AG09309 (cell line): ENCODE data around the gene ARAP3.

Experiments
- DNase-seq: peaks from one replicate; pipeline ENCODE4 v3.0.0-alpha.2; 2010; ENCODE audit warnings: low read depth
- H3K4me3 ChIP-seq: 2 replicates; pipeline ENCODE4 v1.5.1; 2011; ENCODE audit warnings: mild to moderate bottlenecking, low read depth, low read length, moderate library complexity; ENCODE audit not compliant: control insufficient read depth
- TF ChIP-seq, protein P1 (sequence below): IDR thresholded peaks from 2 replicates; pipeline ENCODE4 v1.5.1; 2011; ENCODE audit warnings: mild to moderate bottlenecking, low read depth, low read length, inconsistent platforms; ENCODE audit not compliant: insufficient read depth, control insufficient read depth; ENCODE audit errors: missing control alignments

The ARAP3 gene

DNA sequence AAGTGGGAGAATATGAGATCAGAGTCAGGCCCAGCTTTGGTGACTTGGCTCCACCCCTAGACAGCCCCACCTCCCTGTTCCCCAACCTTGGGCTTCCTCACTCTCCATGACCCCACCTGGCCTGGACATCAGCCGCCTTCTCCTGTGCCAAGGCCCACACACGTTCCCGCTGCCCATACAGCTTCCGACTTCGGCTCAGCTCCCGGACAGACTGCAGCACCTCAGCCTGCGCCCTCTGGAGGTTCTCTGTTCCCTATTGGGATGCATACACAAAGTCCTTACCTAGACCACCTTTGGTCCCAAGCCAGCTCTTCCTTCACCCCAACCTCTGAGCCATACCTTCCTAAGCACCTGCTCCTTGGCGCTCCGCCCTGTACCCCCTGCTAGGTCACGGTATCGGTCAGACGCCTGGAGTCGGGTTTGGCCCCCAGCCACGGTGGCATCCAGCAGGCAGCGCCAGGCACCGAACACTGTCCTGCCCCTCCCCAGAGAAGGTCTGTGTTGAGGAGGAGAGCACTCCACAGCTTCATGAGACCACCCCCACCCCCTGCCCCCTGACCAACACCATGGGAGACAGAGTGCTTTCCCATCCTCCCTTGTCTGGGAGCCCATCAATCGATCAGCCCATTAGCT is 32.9 kb downstream of the ARAP3 start:
- no peak overlapping the region for H3K4me3 ChIP-seq
- no peak for DNase-seq
- TF ChIP-seq, protein P1, sequence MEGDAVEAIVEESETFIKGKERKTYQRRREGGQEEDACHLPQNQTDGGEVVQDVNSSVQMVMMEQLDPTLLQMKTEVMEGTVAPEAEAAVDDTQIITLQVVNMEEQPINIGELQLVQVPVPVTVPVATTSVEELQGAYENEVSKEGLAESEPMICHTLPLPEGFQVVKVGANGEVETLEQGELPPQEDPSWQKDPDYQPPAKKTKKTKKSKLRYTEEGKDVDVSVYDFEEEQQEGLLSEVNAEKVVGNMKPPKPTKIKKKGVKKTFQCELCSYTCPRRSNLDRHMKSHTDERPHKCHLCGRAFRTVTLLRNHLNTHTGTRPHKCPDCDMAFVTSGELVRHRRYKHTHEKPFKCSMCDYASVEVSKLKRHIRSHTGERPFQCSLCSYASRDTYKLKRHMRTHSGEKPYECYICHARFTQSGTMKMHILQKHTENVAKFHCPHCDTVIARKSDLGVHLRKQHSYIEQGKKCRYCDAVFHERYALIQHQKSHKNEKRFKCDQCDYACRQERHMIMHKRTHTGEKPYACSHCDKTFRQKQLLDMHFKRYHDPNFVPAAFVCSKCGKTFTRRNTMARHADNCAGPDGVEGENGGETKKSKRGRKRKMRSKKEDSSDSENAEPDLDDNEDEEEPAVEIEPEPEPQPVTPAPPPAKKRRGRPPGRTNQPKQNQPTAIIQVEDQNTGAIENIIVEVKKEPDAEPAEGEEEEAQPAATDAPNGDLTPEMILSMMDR, result no peak

DNA sequence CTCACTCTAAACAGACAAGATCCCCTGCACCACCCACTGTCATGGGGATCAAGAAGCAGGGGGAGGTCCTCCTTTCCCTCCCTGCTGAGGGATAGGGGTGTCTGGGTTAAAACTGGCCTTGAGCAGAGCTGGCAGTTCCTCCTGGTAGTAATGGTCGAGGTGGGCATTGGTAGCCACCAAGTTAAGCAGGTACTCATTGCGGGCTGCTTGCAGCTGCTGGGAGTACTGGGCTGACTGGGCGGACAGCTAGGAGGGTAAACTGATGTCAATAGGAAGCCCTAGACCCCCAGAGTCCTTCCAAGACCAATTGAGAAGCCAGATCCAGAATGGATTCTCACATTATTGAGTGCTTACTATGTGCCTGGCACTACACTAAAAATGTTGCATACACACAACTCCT is 34.2 kb downstream of the ARAP3 start:
- no peak overlapping the region for H3K4me3 ChIP-seq
- no peak for DNase-seq
- TF ChIP-seq, protein P1, result no peak

DNA sequence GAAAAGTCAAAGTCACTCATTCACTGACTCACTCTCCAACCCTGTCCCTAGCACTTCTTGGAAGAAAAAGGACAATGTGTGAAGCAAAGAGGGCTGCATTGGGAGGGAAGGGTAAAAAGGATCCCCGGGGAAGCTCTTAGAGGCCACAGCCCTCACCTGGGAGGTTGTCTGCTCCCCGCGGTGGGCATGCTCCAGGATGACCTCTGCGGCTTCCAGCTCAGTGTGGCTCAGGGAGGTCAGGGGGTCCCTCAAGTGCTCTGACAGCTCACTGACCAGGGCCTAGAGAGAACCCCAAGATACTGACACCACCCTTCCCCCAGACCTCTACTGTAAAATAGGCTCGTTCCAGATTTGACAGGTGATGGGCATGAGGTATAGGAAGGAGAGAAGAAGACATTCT is 34.8 kb downstream of the ARAP3 start:
- DNase-seq, result no peak
- TF ChIP-seq, protein P1, result no peak
- H3K4me3 ChIP-seq, result no peak overlapping the region

DNA sequence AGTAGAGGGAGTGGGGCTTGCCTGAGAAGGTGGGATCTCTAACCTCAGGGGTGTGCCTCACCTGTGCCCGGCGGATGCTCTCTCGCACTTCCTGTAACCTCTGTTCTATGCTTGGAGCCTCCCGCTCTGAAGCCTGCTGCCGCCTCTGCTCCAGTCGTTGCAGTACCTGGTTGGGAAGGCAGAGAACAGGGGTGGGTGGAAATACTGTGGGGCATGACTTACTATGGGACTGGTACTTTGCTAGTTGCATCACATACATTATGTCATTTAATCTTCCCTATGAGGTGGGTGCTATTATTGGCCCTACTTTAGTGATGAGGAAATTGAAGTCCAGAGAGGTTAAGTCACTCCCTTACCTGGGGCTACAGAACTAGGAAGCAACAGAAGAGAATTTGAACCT is 36.0 kb downstream of the ARAP3 start:
- no peak overlapping the region for H3K4me3 ChIP-seq
- TF ChIP-seq, protein P1, result no peak
- DNase-seq, result no peak

DNA sequence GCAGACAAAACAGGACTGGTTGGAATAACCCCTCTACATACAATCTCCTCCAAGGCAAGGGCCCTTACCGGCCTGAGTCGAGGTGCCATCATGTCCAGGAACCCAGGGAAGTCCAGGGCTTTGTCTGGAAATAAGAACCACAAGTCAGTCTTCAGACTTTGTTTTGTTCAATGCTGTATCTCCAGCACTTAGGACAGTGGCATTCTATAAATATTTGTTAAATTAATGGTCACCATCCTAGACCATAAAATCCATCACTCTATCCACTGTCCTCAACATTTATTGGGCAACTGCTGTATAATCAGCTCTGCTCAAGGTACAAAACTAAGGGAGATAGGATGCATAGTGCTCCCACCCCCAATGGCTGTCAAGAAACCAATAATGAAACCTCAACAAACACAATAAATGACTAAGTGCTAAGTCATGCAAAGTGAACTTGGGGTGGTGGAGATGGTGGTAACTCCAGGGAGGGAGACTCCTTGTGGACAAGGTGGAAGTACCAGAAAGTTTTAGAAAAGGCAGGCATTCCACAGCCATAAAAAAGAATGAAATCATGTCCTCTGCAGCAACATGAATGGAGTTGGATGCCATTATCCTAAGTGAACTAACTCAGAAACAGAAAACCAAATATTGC is 40.3 kb downstream of the ARAP3 start:
- H3K4me3 ChIP-seq, result no peak overlapping the region
- TF ChIP-seq, protein P1, result peak; percentile 48
- DNase-seq, result no peak

DNA sequence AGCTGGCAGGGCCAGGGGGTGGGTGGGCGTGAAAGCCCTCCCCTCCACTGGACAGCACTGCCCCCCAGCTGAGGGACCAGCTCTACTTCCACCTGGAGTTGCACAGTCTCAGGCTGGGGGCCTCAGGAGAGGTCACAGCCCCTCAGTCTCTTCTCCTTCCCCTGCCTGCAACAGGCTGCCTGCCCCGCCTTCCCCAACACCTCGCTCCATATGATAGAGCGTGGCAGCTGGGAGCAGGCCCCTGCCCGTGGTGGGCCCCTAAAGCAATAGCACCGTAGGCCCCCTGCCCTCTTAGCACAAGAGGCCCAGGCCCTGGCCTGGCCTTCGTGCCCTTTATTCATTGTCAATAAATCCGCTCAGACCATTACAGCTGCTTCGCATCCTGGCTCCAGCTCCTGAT is 41.3 kb downstream of the ARAP3 start:
- TF ChIP-seq, protein P1, result no peak
- no peak for DNase-seq
- no peak overlapping the region for H3K4me3 ChIP-seq

DNA sequence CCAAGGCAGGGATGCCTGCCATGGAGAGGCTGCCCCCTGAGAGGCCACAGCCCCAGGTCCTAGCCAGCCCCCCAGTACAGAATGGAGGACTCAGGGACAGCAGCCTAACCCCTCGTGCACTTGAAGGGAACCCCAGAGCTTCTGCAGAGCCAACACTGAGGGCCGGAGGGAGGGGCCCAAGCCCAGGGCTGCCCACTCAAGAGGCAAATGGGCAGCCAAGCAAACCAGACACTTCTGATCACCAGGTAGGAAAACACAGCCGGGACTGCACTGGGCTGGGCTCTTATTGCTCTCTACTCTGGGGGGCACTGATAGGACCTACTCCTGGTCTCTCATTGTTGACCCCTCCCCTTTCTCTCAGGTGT is 42.0 kb downstream of the ARAP3 start:
- TF ChIP-seq, protein P1, result no peak
- no peak for DNase-seq
- H3K4me3 ChIP-seq, result no peak overlapping the region
